KG1 (cell line): ENCODE measurements around the gene SEL1L.
A peak's percentile ranks its signal among the peaks of the same experiment; 100 is the strongest.
"Not testable (repeated sequence)": the region's sequence is repeated elsewhere in the genome, so short reads cannot be mapped to it uniquely, and the experiment has no call there.

ENCODE experiments used
- DNase-seq: peaks from one replicate; lab custom pipeline; 2025; lab: John Stamatoyannopoulos, UW

SEL1L gene

DNA sequence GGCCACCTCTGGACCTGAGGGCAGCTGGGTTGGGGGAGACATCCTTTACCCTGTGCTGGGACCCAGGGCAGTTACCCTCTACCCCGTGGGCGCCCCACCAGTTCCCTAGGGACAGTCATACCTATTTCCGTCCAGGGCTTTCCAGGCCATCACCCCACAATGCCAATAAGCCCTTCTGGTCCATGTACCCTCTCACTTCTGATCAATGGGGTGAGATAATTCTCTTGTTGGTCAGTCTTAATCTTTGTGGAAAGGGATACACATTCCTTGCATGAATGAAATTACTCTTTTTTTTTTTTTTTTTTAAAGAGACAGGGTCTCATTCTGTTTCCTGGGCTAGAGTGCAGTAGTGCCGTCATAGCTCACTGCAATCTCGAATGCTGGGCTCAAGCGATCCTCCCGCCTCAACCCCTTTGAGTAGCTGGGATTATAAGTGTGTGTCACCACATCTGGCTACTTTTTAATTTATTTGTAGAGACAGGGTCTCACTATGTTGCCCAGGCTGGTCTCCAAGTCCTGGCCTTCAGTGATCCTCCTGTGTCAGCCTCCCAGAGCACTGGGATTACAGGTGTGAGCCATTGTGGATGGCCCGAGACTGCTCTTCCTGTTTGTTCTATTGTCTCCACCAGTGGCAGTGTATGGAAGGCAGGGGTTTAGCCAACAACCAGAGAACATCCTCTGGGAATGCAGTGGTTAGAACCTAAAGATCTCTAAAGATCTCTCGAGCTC is 87.2 kb downstream of the SEL1L start:
- DNase-seq: no peak

DNA sequence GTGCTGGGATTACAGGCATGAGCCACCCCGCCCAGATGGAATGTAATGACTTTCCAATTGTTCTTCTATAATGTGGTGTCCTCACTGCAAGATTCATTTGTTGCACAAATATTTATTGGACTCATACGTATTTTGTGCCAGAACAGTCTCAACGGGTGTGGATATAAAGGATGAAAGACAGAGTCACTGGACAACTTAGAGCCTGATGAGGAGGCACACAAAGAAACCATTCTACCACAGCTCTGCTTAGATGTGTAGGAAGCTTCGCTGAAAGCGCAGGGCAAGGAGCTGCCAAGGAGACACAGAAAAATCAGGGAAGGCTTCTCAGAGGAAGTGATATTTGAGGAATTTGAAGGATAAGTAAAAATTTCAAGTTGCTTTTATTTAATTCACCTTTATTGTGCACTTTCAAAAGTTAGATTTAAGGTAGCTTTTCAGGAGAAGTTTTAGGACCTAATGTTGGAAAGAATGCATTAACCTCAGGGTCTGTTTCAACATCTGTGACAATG is 92.0 kb downstream of the SEL1L start:
- no peak for DNase-seq

DNA sequence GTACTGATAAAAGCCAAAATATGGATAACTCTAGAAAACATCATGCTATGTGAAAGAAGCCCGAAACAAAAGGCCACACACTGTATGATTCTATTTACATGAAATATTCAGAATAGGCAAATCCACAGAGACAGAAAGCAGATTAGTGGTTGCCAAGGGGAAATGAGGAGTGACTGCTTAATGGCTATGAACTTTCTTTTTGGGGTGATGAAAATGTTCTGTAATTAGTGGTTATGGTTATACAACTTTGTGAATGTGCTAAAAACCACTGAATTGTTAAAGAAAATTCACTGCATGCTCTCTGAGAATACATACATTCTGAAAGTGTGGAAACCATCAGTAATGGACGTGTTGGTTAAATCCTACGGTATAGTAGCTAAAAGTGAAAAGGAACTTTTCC is 93.6 kb downstream of the SEL1L start:
- no peak for DNase-seq

DNA sequence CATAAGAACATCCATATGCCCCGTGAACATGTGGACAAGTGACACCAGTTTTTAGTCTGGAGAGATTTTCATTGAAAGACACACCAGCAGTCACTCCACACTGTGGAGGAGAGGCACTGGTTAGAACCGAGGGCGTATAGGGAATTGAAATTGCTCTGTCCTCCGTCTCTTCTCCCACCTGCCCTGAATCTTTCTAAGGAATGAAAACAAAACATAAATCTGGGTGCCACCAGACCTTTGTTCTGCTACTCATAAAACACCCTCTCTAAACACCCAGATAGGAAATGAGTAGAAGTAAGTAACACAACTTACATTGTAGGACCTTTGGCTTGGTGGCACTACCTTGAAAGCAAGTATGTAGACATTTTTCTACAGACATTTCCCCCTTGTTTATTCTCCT is 96.4 kb downstream of the SEL1L start:
- no peak for DNase-seq

DNA sequence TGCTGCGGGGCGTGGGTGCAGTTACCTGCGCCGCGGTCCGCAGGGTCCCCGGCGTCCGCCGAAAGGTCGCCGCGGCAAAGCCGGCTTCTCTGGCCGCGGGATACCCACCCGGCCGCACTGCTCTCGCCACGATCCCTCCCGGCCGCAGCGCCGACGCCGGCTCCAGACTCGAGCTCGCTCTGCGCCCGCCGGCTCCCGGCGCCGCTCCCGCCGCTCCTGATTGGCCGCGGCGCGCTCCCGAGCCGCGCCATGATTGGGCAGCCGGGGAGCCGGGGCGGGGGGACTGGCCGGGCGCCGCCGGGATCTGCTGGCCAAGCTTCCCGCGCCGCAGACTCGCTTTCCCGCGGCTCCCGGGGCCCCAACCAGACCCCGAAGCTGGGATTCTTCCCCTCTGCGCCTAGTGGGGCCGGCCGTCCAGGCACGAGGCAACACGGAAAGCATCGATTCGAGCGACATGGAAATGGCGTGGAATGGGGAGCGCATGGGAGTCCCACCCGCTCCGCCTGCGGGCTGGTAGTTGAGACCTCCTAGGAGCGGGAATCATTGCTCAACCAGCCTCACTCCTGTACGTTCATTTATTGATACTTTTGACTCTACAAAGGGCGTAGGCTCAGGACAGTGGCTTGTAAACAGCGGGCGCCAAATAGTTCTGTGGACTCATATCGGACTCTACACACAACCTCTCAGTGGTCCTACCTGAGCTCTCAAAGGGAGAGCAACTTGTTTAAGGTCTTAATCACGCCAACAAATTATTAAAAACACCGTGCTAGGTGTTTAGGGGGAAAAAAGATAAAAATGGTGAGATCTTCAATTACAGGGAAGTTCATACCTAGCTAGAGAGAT is 97.1 kb downstream of the SEL1L start:
- peak; percentile 41 for DNase-seq

DNA sequence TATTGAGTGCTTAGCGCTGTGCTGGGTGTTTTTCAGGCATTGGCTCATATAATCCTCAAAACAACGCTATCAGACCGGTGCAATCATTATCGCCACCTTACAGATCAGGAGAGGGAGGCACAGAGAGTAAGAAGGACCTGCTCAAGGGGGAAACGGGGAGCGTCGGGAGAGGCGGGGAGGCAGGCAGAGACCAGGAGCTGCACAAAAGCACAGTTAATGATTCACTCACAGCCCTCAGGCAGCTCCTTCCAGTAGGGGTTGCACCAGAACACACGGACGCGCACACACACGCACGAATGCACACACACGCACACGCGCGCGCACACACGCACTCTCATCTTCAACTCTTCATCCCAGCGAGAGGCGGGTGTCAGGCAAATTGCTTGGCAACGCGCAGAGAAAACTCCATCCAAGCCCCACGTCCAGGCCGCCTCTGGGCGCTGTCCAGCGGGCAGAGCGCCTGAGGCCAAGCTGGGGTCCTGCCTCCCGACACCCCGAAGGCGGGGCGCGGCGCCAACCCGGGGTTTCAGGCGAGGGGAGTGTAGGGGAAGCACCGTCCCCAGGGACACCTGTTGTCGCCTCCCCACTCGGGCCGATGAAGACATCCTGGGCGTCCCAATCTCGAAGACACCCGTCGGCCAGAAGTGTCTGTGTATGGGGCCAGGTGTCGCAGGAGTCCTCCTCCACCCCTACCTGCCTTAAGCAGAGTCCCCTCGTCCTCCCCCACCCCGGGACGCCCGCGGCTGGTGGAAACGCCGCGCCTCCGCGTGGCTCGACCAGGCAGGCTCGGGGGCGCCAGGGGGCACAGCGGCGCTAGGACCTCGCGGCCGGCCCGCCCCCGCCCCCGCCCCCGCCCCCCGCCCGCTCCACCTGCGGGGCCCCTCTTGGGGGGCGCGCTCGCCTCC is 98.0 kb downstream of the SEL1L start:
- DNase-seq: no peak

DNA sequence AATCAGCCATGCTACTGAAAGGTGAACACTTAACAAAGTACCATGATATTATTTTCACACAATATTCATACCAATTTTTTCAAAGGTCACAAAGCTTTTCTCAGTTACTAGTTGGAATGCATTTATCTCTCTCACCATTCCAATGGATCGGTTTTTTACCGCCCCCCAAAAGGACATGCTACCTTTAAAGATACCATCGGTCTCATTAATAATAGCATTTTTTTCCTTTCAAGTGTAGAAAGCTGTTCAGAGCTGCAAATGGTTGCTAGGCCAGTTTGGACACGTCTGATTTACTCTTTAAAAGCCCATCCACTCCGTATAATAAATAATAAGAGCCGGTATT is 98.6 kb downstream of the SEL1L start:
- no peak for DNase-seq

DNA sequence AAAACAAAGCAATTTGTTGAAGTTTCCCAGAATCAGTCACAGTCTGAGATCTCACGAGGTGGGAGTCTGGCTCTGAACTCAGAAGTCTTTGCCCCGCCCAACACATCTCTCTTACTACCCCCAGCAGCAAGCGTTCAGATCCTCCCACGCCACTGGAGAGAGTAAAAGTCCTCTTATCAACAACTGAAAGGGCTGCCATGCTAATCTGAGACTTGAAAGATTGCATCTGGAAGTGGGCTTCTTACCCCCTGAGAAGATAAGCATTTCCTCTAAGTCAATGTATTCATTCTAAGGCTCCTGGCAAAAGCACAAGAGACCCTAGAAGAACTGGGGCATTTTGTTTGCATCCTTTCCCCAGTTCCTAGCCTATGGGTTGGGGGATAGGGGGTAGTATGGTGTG is 99.4 kb downstream of the SEL1L start:
- no peak for DNase-seq

DNA sequence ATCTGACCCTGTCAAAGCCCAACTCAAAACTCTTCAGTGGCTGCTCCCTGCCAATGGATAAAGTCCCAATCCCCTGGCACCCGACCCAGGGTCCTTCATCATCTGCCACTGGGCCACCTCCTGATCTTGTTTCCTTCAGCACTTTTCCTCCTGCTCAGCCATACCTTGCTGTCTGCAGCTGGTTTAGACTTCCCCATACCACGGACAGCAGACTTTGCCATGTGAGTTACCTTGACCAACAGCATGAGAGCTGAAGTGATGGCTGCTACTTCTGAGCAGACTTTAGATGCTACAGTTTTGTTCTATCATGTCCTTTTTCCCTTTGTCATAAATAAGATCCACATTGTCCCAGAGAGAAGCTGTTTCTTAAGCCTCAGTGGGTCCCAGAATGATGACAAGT is 100.3 kb downstream of the SEL1L start:
- no peak for DNase-seq

DNA sequence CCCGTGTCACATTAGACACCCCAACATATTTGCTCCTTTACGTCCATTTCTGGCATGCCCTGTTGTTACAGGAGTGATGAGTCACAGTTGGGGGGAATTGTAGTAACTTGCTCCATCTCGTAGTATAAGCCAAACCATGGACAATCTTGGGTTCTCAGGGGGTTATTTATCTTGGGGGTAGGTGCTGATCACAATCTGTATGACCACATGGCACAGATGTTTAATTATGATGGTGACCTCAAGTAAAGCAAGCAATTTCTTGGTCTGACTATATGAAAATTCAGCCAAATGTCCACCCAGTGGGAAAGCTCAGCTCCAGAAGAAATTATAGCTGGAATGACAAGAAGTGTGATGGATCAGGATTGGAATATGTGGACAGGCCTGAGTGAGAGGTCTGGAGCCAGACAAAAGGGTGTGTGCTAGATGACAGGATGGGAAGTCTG is 101.4 kb downstream of the SEL1L start:
- DNase-seq: no peak

DNA sequence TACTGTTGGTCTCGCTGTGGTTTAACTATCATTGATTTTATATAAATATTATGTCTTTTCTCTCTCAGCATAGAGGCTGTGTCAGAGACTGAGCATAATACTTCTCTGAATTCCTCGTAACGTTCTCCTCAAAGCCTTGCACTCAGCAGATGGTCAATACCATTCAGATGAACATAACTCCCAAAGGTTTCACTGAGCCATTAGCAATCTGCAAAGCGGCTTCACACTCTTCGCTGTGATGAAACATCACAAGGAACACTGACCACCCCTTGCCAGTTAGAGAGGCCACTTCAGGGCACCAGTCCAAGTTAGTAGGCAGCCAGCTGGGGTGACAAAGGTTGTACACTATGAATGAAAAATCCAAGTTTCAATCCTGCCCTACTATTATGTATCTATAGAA is 103.4 kb downstream of the SEL1L start:
- no peak for DNase-seq

DNA sequence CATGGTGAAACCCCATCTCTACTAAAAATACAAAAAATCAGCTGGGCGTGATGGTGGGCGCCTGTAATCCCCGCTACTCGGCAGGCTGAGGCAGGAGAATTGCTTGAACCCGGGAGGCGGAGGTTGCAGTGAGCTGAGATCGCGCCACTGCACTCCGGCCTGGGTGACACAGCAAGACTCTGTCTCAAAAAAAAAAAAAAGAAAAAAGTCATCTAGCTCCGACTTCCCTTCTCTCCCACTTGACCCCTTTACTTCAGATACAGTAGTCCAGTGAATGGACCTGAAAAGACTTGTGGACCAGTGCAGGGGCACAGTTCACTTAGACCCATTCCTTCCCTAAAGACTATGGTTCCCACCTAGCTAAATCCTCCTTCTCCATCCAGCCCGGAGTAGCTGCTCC is 103.9 kb downstream of the SEL1L start:
- not testable (repeated sequence) for DNase-seq

DNA sequence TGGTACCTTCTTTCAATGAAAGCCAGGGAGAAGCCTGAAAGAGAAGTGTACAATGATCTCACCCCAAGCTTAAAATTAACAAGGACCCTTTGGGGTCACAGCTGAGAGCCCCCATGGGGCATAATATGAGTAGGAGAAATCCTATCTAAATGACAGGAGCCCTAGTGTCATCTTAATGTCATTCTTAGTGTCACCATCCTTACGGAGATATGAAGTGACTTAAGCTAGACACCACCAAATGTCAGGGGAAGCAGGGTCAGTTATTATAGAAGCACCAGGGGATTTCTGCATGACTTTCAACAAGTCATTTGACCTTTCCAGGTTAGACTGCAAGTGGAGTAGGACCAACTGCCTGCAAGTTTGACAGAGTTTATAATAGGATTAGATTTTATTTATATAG is 104.6 kb downstream of the SEL1L start:
- no peak for DNase-seq

DNA sequence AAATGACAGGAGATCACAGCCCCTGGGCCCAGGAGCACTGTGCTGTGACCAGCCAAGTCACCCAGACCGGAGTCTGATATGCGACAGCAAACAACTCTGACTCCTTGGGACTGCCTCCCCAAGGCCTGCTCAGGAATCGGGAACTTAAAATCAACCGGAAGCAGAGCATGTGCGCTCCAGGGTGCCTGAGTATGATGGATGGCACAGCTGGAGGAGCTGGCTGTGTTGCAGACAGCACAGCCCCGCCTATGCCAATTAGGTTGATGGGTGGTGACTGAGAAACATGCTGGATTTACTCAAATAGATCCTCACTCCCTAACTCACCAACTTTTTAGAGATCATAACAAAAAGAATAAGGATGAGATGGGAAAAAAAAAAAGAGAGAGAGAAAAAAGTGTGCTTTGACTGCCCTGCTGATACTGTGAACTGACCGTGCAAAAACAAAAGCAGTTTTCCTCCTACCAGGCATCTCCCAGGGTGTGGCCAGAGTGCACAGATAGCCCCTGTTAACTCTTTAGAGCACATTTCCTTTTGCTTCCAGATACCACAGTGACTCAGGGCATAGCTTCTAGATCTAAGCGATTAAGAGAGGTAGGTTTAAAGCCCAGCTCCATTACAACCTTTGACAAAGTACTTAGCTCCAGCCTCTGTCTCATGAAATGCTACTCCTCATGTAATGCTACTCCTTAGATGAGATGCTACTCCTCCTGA is 106.2 kb downstream of the SEL1L start:
- DNase-seq: peak; percentile 47

DNA sequence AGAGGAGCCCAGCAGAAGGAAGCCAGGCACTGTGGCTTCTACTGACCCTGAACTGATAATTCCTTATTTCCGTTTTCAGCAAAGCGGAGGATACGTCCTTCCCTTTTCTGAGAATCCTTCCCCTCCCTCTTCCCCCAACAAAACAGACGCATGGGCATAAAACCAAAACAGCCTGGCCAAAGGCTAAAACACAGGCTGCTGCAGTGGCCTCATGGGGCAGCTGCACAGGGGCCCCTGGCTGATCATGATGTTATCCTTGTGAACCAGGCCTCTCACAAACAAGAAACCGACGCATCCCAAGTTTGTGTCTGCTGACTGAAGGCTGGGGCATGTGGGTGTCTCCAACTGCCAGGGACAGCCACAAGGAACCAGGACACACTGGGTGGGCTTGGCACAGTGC is 110.1 kb downstream of the SEL1L start:
- peak; percentile 81 for DNase-seq
